ENCODE results near the gene ILF2. TPM values are rescaled to one million over a fixed set of nuclear protein-coding genes. Genes with fewer than 3 reads are reported as not detected.
A peak's percentile ranks its signal among the peaks of the same experiment; 100 is the strongest.
"Not testable (repeated sequence)": the region's sequence is repeated elsewhere in the genome, so short reads cannot be mapped to it uniquely, and the experiment has no call there.

ILF2 gene
- total RNA-seq, 1 donor from 2014 or later, result 262 TPM

DNA sequence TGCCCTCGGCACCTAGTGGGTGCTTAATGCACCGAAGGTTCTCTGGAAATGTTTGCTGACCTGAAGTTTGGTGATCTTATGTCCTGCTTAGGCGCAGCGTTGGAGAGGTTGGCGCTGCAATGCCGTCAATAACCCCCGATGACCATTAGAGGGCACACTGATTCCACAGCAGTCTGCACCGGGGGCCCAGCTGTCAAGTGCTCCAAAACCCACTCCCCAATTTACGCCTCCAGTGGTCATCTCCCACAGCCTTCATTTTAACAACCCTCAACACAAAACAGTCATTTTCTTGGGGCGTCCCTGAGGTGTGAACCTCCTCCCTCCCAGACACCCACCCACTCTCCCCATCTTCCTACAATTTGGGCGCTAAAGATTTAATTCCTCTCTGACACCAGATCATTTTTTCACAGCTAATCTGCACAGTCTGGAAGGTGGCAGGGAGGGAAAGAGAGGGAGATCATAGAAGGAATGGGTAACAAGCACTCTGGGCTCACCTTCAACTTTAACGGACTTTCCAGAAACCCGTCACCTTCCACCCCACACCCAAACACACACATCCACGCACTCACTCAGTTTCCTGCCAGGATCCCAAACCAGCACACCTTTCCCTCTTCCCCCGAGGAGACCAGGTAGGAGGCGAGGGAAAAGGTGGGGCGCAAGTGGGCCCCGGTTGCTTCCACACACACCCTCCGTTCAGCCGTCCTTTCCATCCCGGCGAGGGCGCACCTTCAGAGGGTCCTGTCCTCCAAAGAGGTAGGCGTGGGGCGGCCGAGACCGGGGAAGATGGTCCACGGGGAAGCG lies 7.1 kb upstream of the ILF2 start:
- Mint-ChIP-seq H3K27ac (peak overlapping the region; percentile 34), H3K4me1 (ENCODE audit: low read depth) (peaks cover 11% of the 10 kb centered on the region), H3K4me3 (ENCODE audit: low read depth) (peak overlapping the region; percentile 60), H3K36me3 (ENCODE audit: insufficient read depth) (no peaks in the 10 kb centered on the region), H3K27me3 (peaks cover 50% of the 10 kb centered on the region), H3K9me3 (ENCODE audit: low read depth) (no peaks in the 10 kb centered on the region)
- peak; percentile 37 for DNase-seq (ENCODE audit: low spot score, unreplicated experiment)
- TF ChIP-seq, protein P1, sequence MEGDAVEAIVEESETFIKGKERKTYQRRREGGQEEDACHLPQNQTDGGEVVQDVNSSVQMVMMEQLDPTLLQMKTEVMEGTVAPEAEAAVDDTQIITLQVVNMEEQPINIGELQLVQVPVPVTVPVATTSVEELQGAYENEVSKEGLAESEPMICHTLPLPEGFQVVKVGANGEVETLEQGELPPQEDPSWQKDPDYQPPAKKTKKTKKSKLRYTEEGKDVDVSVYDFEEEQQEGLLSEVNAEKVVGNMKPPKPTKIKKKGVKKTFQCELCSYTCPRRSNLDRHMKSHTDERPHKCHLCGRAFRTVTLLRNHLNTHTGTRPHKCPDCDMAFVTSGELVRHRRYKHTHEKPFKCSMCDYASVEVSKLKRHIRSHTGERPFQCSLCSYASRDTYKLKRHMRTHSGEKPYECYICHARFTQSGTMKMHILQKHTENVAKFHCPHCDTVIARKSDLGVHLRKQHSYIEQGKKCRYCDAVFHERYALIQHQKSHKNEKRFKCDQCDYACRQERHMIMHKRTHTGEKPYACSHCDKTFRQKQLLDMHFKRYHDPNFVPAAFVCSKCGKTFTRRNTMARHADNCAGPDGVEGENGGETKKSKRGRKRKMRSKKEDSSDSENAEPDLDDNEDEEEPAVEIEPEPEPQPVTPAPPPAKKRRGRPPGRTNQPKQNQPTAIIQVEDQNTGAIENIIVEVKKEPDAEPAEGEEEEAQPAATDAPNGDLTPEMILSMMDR (IDR thresholded peaks at IDR 0.05; ENCODE audit: unreplicated experiment), result peak; percentile 93

DNA sequence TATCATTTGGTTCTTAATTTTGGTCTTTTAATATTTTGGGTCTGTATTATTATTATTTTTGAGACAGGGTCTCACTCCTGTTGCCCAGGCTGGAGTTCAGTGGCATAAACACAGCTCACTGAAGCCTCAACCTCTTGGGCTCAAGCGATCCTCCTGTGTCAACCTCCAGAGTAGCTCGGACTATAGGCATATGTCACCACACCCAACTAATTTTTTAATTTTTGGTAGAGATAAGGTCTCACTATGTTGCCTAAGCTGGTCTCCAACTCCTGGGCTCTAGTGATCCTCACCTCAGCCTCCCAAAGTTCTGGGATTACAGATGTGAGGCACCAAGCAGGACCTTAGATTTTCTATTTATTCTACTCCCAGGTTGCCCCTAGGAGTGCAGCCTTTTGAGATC lies 2.7 kb upstream of the ILF2 start:
- TF ChIP-seq, protein P1 (IDR thresholded peaks at IDR 0.05; ENCODE audit: unreplicated experiment), result no peak
- H3K27me3 Mint-ChIP-seq, result peaks cover 15% of the 10 kb centered on the region
- H3K9me3 Mint-ChIP-seq (ENCODE audit: low read depth), result no peaks in the 10 kb centered on the region
- peaks cover 6% of the 10 kb centered on the region for H3K36me3 Mint-ChIP-seq (ENCODE audit: insufficient read depth)
- H3K4me1 Mint-ChIP-seq (ENCODE audit: low read depth), result peaks cover 18% of the 10 kb centered on the region
- H3K4me3 Mint-ChIP-seq (ENCODE audit: low read depth), result peak overlapping the region; percentile 37
- DNase-seq (ENCODE audit: low spot score, unreplicated experiment), result no peak
- H3K27ac Mint-ChIP-seq, result no peak overlapping the region

DNA sequence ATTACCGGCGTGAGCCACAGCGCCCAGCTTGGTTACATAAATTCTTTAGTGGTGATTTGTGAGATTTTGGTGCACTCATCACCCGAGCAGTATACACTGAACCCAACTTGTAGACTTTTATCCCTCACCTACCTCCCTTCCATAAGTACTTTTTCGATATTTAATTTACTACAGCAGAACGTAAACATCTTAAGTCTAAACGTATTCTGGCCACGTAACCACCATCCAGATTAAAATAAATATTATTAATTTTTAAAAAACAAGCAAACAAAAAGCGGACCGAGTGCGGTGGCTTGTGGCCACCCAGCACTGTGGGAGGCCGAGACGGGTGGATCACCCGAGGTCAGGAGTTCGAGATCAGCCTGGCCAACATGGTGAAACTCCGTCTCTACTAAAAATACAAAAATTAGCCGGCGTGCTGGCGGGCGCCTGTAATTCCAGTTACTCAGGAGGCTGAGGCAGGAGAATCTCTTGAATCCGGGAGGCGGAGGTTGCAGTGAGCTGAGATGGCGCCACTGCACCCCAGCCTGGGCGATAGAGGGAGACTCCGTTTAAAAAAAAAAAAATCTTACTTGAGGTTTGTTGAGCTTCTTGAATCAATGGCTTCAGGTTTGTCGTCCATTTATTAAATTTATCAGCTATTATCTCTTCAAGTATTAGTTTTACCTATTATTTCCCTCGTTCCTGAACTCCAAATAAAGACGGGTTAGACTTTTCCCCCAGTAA lies 998 bp upstream of the ILF2 start:
- H3K36me3 Mint-ChIP-seq (ENCODE audit: insufficient read depth), result peaks cover 21% of the 10 kb centered on the region
- DNase-seq (ENCODE audit: low spot score, unreplicated experiment); H3K9me3 Mint-ChIP-seq (ENCODE audit: low read depth); H3K27me3 Mint-ChIP-seq; H3K4me3 Mint-ChIP-seq (ENCODE audit: low read depth): not testable (repeated sequence)
- H3K4me1 Mint-ChIP-seq (ENCODE audit: low read depth), result peaks cover 14% of the 10 kb centered on the region
- H3K27ac Mint-ChIP-seq, result peak overlapping the region; percentile 90

DNA sequence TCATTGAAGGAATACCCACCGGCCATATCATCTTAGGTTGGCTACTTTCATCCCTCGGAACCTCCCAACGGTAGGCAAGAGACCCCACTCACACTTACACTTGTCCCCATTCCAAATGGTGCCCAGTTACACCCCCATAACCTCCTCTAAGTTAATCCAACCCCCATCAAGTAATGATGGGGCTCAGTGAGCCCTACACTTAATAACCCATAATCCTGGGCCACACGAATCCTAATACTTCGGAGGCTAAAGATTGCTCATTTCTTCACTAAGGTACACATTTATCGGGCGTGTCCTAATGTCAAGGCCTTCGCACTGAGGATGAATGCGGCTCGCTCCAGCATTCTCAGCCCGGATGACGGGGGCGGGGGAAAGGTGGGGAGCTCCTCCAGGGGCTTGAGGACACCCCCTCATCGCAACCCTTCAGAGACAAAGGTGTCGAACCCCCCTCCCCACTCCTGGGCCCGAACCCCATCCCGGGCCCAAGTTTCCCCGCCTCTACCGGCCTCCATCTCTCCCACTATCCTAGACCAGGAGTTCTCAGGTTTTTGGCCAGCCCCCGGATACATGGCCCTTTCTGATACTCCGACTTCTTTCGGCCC lies 435 bp downstream of the ILF2 start:
- no peaks in the 10 kb centered on the region for H3K9me3 Mint-ChIP-seq (ENCODE audit: low read depth)
- H3K4me3 Mint-ChIP-seq (ENCODE audit: low read depth), result no peak overlapping the region
- peaks cover 25% of the 10 kb centered on the region for H3K36me3 Mint-ChIP-seq (ENCODE audit: insufficient read depth)
- TF ChIP-seq, protein P1 (IDR thresholded peaks at IDR 0.05; ENCODE audit: unreplicated experiment), result no peak
- no peak for DNase-seq (ENCODE audit: low spot score, unreplicated experiment)
- no peak overlapping the region for H3K27ac Mint-ChIP-seq
- H3K4me1 Mint-ChIP-seq (ENCODE audit: low read depth), result peaks cover 14% of the 10 kb centered on the region
- H3K27me3 Mint-ChIP-seq, result no peaks in the 10 kb centered on the region

DNA sequence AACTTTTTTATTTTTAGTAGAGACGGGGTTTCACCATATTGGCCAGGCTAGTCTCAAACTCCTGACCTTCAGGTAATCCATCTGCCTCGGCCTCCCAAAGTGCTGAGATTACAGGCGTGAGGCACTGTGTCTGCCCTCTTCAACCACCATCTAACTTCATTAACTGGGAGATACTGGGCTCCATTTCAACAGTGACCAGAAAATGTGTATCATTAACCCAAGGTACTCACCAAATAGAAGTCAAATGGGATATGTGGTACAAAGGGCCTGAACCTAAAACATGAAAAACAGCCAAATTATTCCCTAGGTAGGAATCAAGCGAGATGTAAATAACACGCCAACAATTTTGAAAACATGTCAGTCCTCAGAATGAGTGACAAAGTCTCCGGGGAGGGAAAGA lies 1.2 kb downstream of the ILF2 start:
- H3K36me3 Mint-ChIP-seq (ENCODE audit: insufficient read depth), result peaks cover 33% of the 10 kb centered on the region
- H3K27me3 Mint-ChIP-seq, result no peaks in the 10 kb centered on the region
- TF ChIP-seq, protein P1 (IDR thresholded peaks at IDR 0.05; ENCODE audit: unreplicated experiment), result no peak
- no peak overlapping the region for H3K27ac Mint-ChIP-seq
- no peak overlapping the region for H3K4me3 Mint-ChIP-seq (ENCODE audit: low read depth)
- DNase-seq (ENCODE audit: low spot score, unreplicated experiment), result no peak
- no peaks in the 10 kb centered on the region for H3K9me3 Mint-ChIP-seq (ENCODE audit: low read depth)
- H3K4me1 Mint-ChIP-seq (ENCODE audit: low read depth), result peaks cover 14% of the 10 kb centered on the region

- DNase-seq (ENCODE audit: low spot score, unreplicated experiment); H3K27ac Mint-ChIP-seq; H3K9me3 Mint-ChIP-seq (ENCODE audit: low read depth); H3K4me3 Mint-ChIP-seq (ENCODE audit: low read depth); H3K27me3 Mint-ChIP-seq: not testable (repeated sequence)
- Mint-ChIP-seq H3K36me3 (ENCODE audit: insufficient read depth) (peaks cover 37% of the 10 kb centered on the region), H3K4me1 (ENCODE audit: low read depth) (peaks cover 14% of the 10 kb centered on the region)
Measured at GRCh38 chr1:153668672-153669071, 2.1 kb downstream of the ILF2 start.

All from progenitor cell of endocrine pancreas (in vitro differentiated cells).